Kidney capillary endothelial cell (primary cell): Measurements from ENCODE around the gene TBCC.
A peak's percentile ranks its signal among the peaks of the same experiment; 100 is the strongest.
"Not testable (repeated sequence)": the region's sequence is repeated elsewhere in the genome, so short reads cannot be mapped to it uniquely, and the experiment has no call there.

Source experiments
- DNase-seq: peaks from one replicate; pipeline ENCODE4 v3.0.0-alpha.2; 2018; ENCODE audit warnings: low spot score

TBCC gene

DNA sequence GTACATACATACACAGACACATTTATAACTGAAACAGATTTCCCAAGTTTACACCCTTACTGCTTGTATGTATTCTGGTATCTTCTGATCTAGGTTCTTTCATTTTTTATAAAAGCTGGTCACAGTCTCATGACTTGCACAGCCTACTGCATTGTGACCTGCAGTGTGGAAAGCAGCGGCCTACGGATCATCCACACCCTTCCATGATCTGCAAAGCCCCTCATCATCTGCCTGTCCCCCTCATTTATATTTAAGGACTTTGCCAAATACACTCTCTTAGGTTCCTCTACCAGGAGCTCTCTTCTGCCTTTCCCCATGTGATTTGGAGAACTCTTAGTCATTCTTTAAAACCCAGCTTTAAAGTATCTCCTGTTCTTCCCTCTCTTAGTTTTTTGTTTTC is 23.9 kb upstream of the TBCC start:
- DNase-seq: no peak

DNA sequence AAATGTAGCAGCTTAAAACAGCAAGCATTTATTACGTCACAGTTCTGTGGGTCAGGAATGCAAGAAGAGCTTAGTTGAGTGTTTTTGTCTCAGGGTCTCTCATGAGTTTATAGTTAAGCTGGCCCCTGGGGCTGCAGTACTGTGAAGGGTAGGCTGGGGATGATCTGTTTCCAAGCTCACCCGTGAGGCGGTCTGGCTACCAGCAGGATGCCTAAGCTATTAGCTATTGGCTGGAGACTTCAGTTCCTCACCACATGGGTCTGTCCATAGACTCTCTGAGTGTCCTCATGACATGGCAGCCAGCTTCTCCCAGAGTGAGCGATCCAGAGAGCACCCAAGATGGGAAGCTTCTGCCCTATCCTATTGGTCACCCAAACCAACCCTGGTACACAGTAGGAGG is 23.1 kb upstream of the TBCC start:
- no peak for DNase-seq

DNA sequence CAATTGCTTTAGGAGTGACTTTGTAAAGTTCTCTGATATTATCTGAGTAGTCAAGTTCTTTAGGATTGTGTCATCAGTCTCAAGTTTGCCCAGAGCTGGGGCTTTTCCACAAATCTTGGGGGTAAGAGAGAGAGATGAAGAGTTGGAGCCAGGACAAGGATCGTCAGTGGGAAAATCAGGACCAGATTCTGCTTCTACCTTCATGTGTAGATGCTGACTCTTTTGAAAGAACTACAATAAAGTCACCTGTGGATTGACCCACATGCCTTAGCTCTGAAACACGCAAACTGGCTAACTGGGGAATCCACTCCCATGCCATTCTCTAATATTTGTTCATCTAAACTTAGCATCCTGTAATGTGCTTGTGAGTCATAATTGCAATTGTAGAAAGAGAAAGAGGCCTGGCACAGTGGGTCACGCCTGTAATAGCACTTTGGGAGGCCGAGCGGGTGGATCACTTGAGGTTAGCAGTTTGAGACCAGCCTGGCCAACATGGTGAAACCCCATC is 20.3 kb upstream of the TBCC start:
- no peak for DNase-seq

DNA sequence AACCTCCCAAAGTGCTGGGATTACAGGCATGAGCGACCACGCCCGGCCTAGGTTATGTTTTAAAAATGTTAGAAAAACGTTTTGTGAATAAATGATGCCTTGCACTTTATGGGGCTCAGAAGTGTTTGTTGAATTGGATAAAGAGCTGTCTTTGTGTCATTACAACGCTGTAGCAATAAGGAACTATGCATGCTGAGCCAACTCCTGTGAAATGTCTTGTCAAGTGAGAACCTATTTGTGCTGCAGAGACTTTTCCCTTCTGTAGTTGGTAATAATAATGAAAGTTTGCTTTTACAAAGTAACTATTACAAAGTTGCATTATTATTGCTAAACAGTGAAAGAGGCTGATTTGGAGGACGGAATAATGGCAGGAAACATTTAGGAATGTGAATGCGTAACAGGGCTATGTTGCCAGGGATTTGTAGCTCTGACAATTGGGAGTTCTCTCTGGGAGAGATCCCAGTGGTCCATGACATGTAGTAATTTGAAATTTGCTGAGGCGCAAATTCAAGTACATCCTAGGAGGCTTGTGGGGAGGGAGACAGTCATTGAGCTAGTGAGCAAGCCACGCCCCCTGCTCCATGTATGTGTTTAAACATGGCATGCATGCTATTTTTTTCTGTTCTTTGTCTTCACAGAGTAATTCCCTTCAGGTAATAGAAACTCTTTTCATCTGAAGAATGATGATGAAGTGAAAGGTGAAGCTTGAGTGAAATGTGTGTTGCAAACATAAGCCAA is 19.2 kb upstream of the TBCC start:
- no peak for DNase-seq

DNA sequence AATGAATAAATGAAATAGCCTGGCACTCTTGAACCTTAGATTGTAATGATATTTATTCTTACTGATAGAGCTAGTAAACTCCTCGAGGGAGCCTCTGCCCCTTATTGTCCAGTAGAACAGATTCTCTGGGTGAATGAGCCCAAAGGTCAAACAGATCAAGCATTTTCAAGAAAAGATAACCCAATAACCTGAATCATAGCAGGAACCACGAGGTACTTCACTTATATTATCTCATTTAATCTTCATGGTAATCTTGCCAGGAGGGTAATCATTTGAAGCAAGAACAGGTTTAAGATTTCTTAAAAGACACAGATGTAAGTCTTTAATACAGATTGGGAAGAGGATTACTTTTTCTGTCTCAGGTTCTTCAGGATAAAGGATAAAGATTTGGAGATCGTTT is 17.0 kb upstream of the TBCC start:
- no peak for DNase-seq

DNA sequence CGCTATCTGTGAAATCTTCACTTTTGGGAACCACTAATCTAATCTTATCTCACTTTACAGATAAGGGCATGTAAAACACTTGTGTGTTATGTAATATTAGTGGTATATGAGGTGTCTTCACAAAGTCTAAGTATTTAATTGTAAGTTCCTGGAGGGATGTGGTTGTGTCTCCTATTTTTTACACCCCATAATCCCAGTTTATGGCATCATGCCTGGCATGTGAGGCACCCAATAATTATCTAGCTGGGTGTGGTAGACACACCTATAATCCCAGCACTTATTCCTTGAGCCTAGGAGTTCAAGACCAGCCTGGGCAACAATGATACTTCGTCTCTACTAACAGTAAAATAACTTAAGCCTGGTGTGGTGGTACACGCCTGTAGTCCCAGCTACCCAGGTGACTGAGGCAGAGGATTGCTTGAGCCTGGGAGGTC is 16.5 kb upstream of the TBCC start:
- no peak for DNase-seq

DNA sequence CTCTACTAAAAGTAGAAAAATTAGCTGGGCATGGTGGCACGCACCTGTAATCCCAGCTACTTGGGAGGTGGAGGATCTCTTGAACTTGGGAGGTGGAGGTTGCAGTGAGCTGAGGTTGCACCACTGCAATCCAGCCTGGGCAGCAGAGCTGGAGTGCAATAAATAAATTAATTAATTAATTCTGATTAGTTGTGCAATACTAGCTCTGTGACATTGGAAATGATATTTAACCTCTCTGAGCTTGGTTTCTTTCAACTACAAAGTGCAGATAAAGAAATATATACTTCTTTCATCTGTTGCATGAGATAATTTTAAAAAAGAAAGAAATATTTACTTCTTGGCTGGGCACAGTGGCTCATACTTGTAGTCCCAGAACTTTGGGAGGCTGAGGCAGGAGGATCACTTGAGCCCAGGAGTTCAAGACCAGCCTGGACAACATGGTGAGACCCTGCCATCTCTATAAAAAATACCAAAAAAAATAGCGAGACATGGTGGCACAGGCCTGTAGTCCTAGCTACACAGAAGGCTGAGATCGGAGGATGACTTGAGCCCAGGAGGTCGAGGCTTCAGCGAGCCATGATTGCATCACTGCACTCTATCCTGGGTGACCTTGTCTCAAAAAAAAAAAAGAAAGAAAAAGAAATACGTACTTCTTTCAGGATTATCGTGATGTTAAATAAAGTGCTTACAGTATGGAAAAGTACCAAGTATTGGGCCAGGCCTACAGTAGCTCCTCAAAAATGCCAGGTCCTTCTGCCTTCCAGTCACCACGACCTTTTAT is 15.6 kb upstream of the TBCC start:
- no peak for DNase-seq

DNA sequence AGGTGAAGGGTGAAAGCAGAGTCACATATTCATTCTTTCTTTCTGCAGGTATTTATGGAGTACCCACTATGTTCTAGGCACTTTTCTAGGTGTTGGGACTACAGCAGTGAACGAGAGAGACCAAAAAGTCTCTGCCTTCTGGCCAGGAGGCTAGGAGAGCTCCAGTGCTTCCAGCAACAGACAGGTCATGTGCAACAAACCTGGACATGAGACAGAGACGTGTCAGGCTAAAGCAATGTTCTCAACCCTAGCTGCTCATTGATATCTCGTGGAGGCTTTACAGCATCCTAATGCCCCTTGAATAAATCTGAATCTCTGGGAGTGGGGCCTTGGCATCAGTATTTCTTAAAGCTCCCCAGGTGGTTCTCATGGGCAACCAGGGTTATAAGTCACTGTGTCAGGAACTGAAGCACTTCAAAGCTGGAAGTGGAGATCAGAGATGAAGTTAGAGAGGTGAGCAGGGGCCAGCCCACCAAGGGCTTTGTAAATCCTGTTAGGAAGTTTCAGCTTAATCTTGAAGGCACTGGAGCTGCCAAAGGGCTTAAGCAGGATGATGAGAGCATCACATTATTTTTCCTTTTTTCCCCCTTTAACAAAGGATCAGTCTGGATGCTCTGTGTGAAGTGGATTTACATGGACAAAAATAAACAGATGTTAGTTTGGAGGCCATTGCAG is 13.0 kb upstream of the TBCC start:
- no peak for DNase-seq

DNA sequence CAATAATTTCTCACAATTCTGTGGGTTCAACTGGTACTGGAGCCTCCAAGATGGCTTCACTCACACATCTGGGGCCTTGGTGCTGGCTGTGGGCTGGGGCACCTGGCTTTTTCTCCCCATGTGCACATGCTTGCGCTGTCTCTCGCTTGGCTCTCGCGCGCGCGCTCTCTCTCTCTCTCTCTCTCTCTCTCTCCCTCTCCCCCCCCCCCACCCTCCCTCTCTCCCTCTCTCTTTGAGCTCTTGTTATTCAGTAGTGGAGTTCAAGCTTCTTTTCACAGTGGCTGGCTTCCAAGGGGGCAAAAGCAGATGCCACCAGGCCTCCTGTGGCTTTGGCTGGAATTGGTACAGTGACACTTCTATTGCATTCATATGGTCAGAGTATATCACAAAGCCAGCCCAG is 10.8 kb upstream of the TBCC start:
- DNase-seq: no peak

DNA sequence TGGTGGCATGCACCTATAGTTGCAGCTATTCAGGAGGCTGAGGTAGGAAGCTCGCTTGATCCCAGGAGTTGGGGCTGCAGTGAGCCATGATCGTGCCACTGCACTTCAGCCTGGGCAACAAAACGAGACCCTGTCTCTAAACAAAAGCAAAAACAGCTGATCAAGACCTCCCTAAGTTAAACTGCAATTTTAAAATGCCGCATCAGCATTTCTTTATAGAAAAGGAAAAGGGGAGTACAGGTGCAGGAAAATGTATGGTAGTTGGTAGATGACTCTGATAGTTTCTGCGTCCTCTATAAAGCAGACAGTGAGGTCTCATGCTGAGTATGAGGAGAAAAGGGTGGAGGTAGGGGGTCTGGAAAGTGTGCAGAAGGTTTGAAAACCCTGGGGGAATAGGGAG is 8.9 kb upstream of the TBCC start:
- no peak for DNase-seq

DNA sequence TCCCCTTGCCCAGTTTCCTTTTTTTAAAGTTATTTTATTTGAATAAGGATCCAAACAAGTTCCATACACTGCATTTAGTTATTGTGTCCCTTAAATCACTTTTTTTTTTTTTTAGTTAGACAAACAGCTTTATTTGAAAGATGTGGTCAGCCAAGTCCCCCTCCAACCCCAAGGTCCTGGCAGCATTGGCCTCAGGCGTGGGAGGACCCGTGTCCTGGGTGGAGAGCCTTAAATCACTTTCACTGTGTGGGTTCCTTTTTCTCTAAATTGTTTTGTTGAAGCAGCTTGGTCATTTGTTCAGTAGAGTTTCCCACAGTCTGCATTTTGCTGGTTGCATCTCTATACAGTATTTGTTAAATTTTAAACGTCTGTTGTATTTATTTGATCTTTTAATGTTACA is 5.2 kb upstream of the TBCC start:
- DNase-seq: no peak

DNA sequence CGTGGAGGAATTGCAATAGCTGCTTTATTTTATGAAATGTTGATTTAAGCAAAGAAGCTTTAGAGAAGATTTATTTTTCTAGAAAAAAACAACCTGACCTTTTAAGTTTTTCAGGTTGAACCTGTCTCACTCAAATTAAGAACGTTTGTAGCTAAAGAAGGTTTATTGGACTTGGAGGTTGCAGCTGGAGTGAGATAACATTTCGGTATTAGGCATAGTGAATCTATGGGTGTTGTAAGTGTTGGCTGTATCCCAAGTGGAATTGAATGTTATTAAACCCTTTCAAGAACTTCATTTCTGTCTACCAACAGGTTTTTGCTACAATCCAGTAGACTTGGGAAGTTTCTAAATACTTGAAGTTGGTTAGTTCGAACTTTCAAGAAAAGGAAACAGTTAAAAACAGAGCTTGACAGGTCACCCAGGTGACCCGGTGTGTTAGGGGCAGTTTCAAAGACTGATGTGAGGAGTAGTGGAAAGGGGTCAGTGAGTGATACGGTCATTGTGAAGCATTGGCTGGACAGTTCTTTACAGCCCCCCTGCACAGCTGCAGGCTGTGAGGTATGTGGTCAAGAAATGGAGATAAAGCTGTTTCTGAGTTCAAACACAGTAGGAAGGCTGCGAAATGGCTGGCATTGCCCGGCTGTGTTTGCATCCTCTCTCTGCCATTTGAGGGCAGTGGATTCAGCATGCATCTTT is 2.4 kb upstream of the TBCC start:
- DNase-seq: no peak

DNA sequence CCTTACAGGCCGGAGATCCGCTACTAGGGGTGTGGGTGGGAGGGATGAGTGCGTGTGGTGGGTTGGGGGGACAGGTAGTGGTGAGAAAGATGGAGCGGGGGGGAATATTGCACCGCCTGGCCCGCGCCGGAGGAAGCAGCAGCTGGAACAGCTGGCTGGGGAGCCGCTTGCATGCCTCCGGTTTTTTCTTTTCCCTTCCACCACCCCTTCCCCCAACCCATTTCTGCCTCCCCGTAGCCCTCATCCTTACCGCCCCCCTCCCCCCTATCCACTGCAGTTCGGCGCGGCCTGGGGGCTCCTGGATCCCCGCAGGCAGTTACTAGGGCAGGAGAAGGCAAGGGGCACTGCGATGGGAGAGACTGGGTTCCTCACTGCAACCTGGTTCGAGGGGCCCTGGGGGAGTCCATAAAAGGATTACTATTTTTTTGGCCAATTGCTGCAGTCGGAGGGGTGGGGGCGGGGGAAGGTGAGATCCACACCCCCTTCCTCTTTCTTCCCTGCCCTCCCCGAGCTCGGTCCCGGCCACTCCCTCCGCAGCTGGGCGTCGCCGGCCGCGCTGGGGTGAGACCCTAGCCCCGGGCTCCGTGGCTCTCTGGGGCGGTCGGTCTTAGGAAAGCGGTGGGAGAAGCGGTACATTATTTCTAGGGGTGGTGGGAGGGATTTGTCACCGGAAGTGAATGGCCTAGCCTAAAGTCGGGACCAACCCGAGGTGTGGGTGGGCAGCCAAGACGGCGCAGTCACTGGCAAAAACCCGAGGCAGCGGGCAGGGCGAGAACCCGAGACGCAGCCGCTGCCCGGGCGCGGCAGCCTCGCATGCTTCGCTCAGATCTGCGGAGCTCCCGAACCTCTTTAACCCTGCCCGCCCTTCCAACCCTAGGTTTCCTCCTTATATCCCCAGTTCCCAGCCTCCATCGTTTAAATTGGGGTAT is 824 bp upstream of the TBCC start:
- peak; percentile 87 for DNase-seq

DNA sequence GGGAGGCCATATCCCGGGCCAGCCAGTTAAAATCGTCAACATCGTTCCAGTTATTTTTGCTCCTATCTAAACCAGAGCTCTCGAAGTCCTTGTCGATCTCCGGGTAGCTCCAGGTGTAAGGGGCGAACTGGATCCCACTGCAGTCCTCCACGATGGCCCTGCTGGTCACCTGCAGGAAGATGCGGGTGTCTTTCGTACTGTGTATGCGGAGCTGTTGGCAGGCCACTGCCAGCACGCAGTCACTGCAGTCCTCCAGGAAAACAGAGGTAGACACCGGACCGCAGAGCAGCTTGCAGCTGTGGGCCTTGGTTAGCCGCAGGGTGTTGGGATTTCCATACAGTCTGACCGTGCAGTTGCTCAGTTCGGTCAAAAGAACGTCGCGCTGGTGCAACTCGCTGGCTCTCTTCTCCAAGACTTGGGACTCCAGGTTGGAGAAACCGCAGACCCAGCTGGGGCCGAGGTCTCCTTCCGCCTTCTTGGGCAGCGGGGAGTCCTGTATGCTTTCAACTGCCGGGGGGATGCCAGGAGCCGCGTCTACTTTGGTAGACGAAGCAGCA is 742 bp downstream of the TBCC start:
- peak; percentile 36 for DNase-seq

DNA sequence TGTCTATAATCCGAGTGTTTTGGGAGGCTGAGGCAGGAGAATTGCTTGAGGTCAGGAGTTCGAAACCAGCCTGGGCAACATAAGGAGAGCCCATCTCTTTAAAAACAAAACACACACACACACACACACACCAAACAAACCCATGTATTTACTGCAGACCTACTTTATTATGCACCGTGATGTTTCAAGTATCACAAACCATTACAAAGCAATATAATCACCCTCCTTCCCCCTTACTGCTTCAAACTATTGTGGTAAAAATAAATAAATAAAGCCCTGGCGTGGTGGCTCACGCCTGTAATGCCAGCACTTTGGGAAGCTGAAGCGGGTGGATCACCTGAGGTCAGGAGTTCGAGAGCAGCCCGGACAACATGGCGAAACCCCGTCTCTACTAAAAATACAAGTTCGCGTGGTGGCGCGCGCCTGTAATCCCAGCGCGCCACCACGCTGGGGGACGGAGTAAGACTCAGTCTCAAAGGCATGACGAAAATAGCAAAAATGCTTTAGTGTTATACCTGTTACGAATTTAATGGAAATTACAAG is 1.5 kb downstream of the TBCC start:
- no peak for DNase-seq

DNA sequence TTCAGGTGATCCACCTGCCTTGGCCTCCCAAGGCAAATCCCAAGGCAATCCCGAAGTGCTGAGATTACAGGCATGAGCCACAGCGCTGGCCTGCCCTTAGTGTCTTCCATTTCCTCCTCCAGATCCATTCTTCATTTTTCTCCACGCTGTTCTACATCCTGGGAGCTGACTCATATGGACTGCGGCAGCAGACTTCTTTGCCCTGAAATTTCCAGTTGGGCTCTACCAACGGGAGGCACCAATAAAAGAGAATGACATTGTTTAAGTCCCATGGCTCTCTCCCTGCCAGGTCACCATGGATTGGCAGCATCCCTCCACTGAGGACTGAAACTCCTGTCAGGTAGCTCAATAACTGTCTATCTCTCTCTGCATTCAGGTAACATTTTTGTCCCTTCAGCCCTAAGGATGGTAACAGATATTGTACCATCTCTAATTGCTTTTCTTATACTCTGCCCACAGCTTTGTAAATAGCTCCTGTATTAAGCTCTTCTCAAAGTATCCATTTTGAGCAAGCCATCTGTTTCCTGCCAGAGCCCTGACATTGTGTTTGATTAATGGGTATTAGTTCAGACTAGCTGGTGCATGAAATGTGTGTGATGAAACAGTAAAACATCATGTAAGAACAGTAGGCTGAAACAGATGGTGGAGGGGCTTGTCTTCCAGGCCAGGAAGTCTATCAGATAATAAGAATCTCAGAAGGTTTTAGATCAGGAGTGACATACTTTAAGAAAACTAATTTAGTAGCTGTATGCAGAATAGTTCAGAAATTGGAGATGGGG is 3.6 kb downstream of the TBCC start:
- peak; percentile 81 for DNase-seq

DNA sequence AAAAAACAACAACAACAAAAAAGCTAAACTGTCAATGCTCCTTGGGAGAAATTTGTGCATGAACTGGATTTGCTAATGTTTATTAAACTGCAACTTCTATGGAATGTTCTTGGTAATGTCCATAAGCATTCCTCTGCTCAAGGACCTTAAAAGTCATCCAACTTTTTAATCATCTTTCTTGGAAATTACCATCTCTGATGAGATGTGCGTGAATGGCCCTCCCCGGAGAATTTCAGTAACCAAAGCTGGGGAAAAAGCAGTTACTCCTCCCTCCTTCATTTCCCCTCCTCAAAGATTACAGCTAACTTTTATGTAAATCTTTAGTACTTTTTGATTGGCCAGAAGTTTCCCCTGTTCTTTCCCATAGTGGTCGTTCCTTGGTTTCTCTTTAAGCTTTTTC is 5.2 kb downstream of the TBCC start:
- no peak for DNase-seq

DNA sequence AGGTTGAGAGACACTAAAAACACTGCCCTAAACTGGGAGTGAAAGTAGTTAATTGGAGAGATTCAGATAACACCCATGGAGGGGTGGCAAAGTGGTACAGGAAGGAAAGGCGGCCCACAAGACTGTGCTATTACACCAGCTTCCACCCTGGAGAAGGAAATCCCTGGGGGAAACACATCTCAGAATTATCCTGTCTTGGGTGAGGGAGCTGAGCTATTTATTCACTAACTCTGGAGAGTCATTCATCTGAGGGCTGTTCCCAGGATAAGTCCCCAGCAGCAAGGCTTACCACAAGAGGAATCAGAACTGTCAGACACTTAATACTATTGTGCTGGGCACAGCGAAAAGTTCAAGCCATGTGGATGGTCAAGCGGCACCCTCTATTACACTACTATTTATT is 9.9 kb downstream of the TBCC start:
- DNase-seq: no peak

DNA sequence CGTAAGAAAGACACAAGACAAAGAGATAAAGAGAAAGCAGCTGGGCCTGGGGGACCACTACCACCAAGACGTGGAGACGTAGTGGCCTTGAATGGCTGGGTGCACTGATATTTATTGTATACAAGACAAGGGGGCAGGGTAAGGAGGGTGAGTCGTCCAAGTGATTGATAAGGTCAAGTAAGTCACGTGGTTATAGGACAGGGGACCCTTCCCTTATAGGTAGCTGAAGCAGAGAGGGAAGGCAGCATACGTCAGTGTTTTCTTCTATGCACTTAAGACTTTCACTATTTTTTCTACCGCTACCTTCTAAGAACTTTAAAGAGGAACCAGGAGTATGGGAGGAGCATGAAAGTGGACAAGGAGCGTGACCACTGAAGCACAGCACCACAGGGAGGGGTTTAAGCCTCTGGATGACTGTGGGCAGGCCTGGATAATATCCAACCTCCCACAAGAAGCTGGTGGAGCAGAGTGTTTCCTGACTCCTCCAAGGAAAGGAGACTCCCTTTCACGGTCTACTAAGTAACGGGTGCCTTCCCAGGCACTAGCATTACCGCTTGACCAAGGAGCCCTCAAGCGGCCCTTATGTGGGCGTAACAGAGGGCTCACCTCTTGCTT is 11.9 kb downstream of the TBCC start:
- DNase-seq: not testable (repeated sequence)
